Kidney capillary endothelial cell (primary cell): ENCODE results near the gene VRK2.
"Not testable (repeated sequence)": the region's sequence is repeated elsewhere in the genome, so short reads cannot be mapped to it uniquely, and the experiment has no call there.

Experiments used
- DNase-seq: peaks from one replicate; pipeline ENCODE4 v3.0.0-alpha.2; 2018; ENCODE audit warnings: low spot score

Gene VRK2

DNA sequence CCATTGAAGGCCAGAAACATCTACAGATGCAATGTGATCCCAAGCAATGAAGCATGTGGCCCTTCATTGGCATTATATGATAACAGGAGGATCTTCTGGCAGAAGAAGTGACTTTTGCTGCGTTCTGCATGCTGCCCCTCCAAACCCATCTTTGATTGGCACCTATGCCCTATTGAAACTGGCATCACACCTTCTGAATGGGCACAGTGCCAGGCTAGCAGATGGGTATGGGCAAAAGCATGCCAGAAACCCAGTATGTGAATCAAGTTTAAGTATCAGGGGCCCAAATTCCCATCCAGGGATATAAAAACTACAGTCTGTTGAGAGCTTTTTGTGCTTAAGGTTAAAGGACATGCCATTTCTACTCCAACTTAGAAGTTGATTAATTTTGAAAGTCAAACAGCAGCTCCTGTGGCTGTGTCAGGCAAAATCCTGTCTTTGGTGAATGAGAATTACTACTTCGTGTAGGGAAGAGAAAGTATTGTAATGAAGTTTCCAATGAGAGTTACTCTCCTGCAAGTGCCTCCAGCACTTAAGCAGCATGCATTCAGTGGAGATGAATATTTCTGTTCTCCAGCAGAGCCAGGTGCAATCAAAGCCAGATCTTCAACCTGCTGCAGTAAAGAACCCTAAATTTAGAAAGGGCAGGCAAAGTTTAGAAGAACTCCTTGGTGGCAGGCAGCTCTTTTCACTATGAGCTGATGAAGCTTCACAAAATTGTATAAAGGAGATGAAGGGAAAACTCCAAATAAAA is 8.6 kb downstream of the VRK2 start:
- DNase-seq: no peak

DNA sequence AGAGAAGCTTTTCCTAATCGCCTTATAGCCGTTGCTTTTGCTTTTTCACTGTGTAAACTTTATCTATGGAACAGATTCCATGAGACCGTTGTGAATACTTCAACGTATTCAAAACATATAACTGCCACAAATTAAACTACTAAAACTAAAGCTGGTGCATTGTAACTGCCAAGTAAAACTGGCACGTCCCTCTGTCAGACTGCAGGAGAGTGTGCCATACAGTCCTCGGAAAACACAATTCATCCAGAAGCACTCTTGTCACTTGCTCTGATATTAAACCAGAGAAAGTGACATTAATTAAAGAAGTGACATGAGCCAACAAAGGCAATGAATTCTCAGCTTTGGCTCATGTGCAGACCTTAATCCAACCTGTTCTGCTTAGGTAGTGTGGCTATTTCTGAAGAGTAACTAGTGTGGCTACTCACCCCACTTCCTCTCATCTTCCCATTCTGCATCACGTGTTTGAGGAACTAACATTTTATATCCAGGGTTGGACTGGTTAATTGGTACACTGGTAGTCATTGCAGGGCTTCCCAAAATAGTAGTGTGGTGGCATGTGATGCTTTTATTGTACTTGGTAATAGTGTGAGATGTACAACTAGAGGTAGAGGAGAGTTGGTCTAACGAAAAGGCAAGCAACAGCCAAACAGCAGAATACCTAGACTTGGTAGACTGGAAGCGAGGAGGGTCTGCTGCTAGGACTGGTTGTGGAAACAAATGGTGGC is 9.7 kb downstream of the VRK2 start:
- no peak for DNase-seq

- DNase-seq: no peak
Measured at GRCh38 chr2:58057707-58058530, 11.3 kb downstream of the VRK2 start.

DNA sequence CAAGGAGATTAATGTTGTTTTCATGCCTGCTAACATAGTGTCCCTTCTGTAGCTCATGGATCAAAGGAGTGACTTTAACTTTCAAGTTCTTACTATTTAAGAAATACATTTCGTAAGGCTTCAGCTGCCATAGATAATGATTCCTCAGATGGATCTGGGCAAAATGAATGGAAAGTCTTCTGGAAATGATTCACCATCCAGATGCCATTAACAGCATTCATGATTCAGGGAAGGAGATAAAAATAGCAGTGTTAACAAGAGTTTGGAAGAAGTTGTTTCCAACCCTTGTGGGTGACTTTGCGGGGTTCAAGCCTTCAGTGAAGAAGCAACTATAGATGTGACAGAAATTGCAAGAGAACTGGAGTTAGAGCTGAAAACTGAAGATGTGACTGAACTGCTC is 17.0 kb downstream of the VRK2 start:
- peak; percentile 32 for DNase-seq

GRCh38 chr2:58064086-58064485 is 17.5 kb downstream of the VRK2 start:
- no peak for DNase-seq

- no peak for DNase-seq
Measured at GRCh38 chr2:58065248-58065647, 18.6 kb downstream of the VRK2 start.

- no peak for DNase-seq
Measured at GRCh38 chr2:58067001-58067400, 20.4 kb downstream of the VRK2 start.

- DNase-seq: no peak
Measured at GRCh38 chr2:58070765-58071164, 24.2 kb downstream of the VRK2 start.

DNA sequence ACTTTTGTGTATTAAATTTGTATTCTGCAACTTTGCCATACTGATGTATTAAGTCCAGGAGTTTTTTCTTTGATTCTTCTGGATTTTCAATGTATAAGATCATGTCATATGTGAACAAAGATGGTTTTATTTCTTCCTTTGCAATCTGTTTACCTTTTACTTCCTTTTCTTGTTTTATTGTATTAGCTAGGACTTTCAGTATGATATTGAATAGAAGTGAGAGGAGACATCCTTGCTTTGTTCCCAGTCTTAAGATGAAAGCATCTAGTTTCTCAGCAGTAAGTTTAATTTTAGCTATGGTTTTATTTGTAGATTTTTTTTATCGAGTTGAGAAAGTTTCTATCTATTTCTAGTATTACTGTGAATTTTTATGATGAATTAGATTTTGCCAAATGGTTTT is 25.5 kb downstream of the VRK2 start:
- no peak for DNase-seq

- no peak for DNase-seq
Measured at GRCh38 chr2:58073008-58073407, 26.4 kb downstream of the VRK2 start.

DNA sequence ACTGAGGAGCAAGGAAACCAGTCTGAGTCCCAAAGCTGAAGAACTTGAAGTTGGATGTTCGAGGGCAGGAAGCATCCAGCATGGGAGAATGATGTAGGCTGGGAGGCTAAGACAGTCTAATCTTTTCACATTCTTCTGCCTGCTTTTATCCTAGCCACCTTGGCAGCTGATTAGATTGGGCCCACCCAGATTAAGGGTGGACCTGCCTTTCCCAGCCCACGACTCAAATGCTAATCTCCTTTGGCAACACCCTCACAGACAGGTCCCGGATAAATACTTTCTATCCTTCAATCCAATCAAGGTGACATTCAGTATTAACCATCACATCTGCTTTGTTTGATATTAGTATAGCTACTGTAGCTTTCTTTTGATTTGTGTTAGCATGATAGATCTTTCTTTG is 27.1 kb downstream of the VRK2 start:
- no peak for DNase-seq

- DNase-seq: no peak
Measured at GRCh38 chr2:58081000-58081399, 34.4 kb downstream of the VRK2 start.

DNA sequence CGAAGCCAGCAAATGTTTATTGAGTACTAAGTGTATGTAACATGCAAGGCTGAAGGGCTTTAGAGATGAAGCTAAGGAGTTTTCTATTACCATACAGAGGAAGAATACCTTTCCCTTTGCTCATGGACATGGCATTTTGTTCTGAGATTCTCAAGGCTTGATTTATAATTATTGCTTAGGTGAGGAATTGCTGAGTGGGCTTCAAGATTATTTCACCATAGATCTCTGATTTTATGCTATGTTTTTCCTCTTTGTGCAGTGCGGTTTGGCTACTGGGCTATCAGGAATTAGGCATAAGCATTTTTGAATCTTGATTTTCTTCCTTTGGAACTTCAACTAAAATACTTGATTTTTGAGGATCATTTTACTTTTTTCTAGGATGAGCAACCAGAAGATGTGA is 42.5 kb downstream of the VRK2 start:
- no peak for DNase-seq

DNA sequence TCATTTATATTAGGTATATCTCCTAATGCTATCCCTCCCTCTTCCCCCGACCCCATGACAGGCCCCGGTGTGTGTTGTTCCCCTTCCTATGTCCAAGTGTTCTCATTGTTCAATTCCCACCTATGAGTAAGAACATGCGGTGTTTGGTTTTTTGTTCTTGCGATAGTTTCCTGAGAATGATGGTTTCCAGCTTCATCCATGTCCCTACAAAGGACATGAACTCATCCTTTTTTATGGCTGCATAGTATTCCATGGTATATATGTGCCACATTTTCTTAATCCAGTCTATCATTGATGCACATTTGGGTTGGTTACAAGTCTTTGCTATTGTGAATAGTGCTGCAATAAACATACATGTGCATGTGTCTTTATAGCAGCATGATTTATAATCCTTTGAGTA is 46.2 kb downstream of the VRK2 start:
- DNase-seq: not testable (repeated sequence)

GRCh38 chr2:58097025-58097424 is 50.4 kb downstream of the VRK2 start:
- DNase-seq: no peak

- no peak for DNase-seq
Measured at GRCh38 chr2:58098254-58099095, 51.9 kb downstream of the VRK2 start.

DNA sequence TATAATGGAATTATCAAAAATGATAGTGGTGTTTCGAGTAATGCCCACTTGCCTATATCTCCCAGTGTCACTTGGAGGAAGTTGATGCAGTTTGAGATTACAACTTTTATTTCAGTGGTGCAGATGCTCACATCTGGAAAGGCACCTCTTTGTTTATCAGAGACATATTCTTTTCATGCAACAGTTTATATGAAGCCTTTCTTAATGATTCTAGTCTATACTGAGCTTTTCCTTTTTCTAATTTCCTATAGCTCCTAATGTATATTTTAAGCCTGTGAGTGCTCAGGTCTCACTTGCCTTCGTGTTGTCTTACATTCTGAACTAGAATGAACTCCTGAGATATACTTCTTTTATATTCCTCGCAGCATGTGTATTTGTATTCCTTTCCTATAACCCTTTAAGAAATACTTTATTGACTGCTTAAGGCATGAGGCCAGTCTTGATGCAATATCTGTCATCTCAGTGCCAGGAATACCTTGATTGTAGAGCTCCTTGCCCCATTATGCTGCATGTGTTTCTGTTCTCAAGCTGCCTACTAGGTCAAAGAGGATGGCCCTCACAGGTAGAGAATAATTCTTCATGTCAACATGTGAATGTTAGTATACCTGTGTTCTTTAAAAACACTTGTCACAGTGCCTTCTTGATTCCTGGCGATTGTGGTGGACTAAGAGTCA is 52.6 kb downstream of the VRK2 start:
- no peak for DNase-seq

- DNase-seq: no peak
Measured at GRCh38 chr2:58101500-58101899, 54.9 kb downstream of the VRK2 start.

DNA sequence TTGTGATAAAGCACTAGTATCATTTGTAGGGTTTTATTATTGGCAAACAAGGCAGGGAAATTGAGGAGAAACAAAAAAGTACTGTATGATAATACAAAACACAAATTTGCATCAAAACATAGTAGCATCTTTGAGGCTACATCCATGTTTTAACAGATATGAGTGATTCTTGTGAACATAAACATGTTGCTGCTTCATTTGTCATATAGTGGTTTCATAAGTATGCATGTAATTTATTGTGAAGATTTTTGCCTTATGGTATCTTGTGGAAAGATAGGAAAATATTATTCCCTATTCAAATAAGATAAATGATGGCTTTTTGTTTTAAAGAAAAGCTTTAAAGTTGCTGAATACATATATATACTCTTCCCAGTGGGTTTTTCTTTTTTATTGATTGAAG is 60.3 kb downstream of the VRK2 start:
- DNase-seq: no peak

GRCh38 chr2:58107803-58108710 is 61.5 kb downstream of the VRK2 start:
- no peak for DNase-seq
